Measurements from ENCODE around the gene FBP1.
A peak's percentile ranks its signal among the peaks of the same experiment; 100 is the strongest.

Gene FBP1

GRCh38 chr9:94603259-94604160 is 35.8 kb downstream of the FBP1 start:
- Mint-ChIP-seq H3K27ac (peak overlapping the region; percentile 70 to 83 (median 70)), H3K9me3 (no peaks in the 10 kb centered on the region), H3K4me3 (peak overlapping the region in 1 of 3 experiments; percentile 11), H3K4me1 (peaks cover 25% of the 10 kb centered on the region), H3K36me3 (ENCODE audit: low read depth) (no peaks in the 10 kb centered on the region), H3K27me3 (ENCODE audit: low read depth) (peaks cover 32% of the 10 kb centered on the region)
- TF ChIP-seq CTCF (IDR thresholded peaks at IDR 0.05; ENCODE audit: unreplicated experiment in 3 of 3) = peak; percentile 60 to 77 (median 65)

- Mint-ChIP-seq H3K36me3 (ENCODE audit: low read depth) (no peaks in the 10 kb centered on the region), H3K9me3 (no peaks in the 10 kb centered on the region), H3K4me3 (no peak overlapping the region), H3K27ac (peak overlapping the region in 2 of 3 experiments; percentile 70), H3K27me3 (ENCODE audit: low read depth) (peaks cover 27% of the 10 kb centered on the region), H3K4me1 (peaks cover 24% of the 10 kb centered on the region)
- TF ChIP-seq CTCF (IDR thresholded peaks at IDR 0.05; ENCODE audit: unreplicated experiment in 3 of 3) = no peak
Observed at GRCh38 chr9:94602666-94603065, 36.7 kb downstream of the FBP1 start.

- Mint-ChIP-seq H3K36me3 (ENCODE audit: low read depth) (no peaks in the 10 kb centered on the region), H3K4me1 (peaks cover 15% of the 10 kb centered on the region), H3K27ac (no peak overlapping the region), H3K4me3 (no peak overlapping the region), H3K9me3 (no peaks in the 10 kb centered on the region), H3K27me3 (ENCODE audit: low read depth) (peaks cover 12% of the 10 kb centered on the region)
- no peak for TF ChIP-seq CTCF (IDR thresholded peaks at IDR 0.05; ENCODE audit: unreplicated experiment in 3 of 3)
Observed at GRCh38 chr9:94600715-94601114, 38.6 kb downstream of the FBP1 start.

- Mint-ChIP-seq H3K4me3 (no peak overlapping the region), H3K36me3 (ENCODE audit: low read depth) (no peaks in the 10 kb centered on the region), H3K4me1 (peaks cover 15% of the 10 kb centered on the region), H3K27ac (no peak overlapping the region), H3K27me3 (ENCODE audit: low read depth) (peaks cover 8% of the 10 kb centered on the region), H3K9me3 (no peaks in the 10 kb centered on the region)
- TF ChIP-seq CTCF (IDR thresholded peaks at IDR 0.05; ENCODE audit: unreplicated experiment in 3 of 3) = no peak
Observed at GRCh38 chr9:94600258-94600657, 39.1 kb downstream of the FBP1 start.

GRCh38 chr9:94599102-94599501 is 40.2 kb downstream of the FBP1 start:
- H3K27me3 Mint-ChIP-seq (ENCODE audit: low read depth) = peaks cover 6% of the 10 kb centered on the region
- TF ChIP-seq CTCF (IDR thresholded peaks at IDR 0.05; ENCODE audit: unreplicated experiment in 3 of 3) = no peak
- no peaks in the 10 kb centered on the region for H3K36me3 Mint-ChIP-seq (ENCODE audit: low read depth)
- H3K9me3 Mint-ChIP-seq = no peaks in the 10 kb centered on the region
- no peak overlapping the region for H3K4me3 Mint-ChIP-seq
- H3K4me1 Mint-ChIP-seq = peaks cover 15% of the 10 kb centered on the region
- no peak overlapping the region for H3K27ac Mint-ChIP-seq
